Panc1 (cell line): ENCODE data around the gene CCDC15. TPM values are rescaled to one million over a fixed set of nuclear protein-coding genes. Genes with fewer than 3 reads are reported as not detected.

Source experiments
- ATAC-seq: fragments of 200-7000 bp; cut with Tn5 transposase; 2 replicates; pipeline ENCODE4 v1.9.1; 2020; ENCODE audit warnings: mild to moderate bottlenecking, moderate library complexity
- BruUV-seq: library from RNA; stranded (reverse); fragments of 400-500 nt; replicated peaks from 2 replicates; lab custom pipeline; 2021; lab: Mats Ljungman, UMichigan
- CTCF ChIA-PET: fragments of 300-600 bp; sonication (Branson Sonifier 250); formaldehyde crosslinking; loops from one replicate; lab custom pipeline; 2022; ENCODE audit warnings: antibody characterized with exemption; lab: Charles Lee
- POLR2A ChIA-PET: fragments of 300-600 bp; sonication (Branson Sonifier 250); formaldehyde crosslinking; loops from one replicate; lab custom pipeline; 2022; ENCODE audit warnings: antibody characterized with exemption; lab: Charles Lee
- DNase-seq: peaks from one replicate; pipeline ENCODE4 v3.0.0-alpha.2; 2010; ENCODE audit warnings: low read depth, low spot score
- H3K27ac ChIP-seq: 2 replicates; pipeline ENCODE4 v1.5.1; 2011; ENCODE audit warnings: mild to moderate bottlenecking, low read length, inconsistent platforms
- H3K27me3 ChIP-seq: fragments of 200-500 bp; sonication (Bioruptor generic); 2 replicates; pipeline ENCODE4 v1.6.0; 2014; ENCODE audit warnings: low read length, inconsistent platforms; ENCODE audit not compliant: control insufficient read depth, insufficient read depth
- H3K36me3 ChIP-seq: fragments of 200-500 bp; sonication (Bioruptor generic); 2 replicates; pipeline ENCODE4 v1.5.1; 2014; ENCODE audit warnings: inconsistent platforms, mild to moderate bottlenecking, low read length, moderate library complexity; ENCODE audit not compliant: control insufficient read depth, insufficient read depth
- H3K4me1 ChIP-seq: 2 replicates; pipeline ENCODE4 v1.5.1; 2011; ENCODE audit warnings: inconsistent platforms, mild to moderate bottlenecking, low read length, moderate library complexity; ENCODE audit not compliant: control insufficient read depth, insufficient read depth
- H3K4me3 ChIP-seq, 2 experiments: 2 replicates each; pipeline ENCODE4 v1.5.1; 2011 to 2012; ENCODE audit warnings: low read depth in 2 of 2, low read length in 2 of 2, mild to moderate bottlenecking in 2 of 2, inconsistent platforms in 1 of 2, moderate library complexity in 1 of 2
- H3K9me3 ChIP-seq: fragments of 200-500 bp; sonication (Bioruptor generic); 2 replicates; pipeline ENCODE4 v1.5.1; 2014; ENCODE audit warnings: low read depth, mild to moderate bottlenecking, inconsistent platforms, low read length, moderate library complexity; ENCODE audit not compliant: control insufficient read depth, insufficient read depth
- CTCF ChIP-seq: fragments of 450-650 bp; IDR thresholded peaks from 2 replicates; pipeline ENCODE4 v1.5.1; 2017; ENCODE audit warnings: mild to moderate bottlenecking
- POLR2AphosphoS5 ChIP-seq: IDR thresholded peaks from 2 replicates; pipeline ENCODE4 v1.6.1; 2012; ENCODE audit warnings: mild to moderate bottlenecking, low read depth, low read length, moderate library complexity
- REST ChIP-seq, 2 experiments: IDR thresholded peaks; 2 replicates each; pipeline ENCODE4 v1.6.1; 2011 to 2012; ENCODE audit warnings: low read depth in 2 of 2, control low read depth in 1 of 2, low read length in 1 of 2, mild to moderate bottlenecking in 1 of 2, moderate library complexity in 1 of 2; ENCODE audit not compliant: insufficient read depth in 1 of 2
- SIN3A ChIP-seq: IDR thresholded peaks from 2 replicates; pipeline ENCODE4 v1.6.1; 2012; ENCODE audit warnings: low read depth, mild to moderate bottlenecking, low read length, moderate library complexity, borderline replicate concordance; ENCODE audit not compliant: insufficient read depth
- TCF7L2 ChIP-seq: IDR thresholded peaks from 2 replicates; pipeline ENCODE4 v1.6.1; 2011; ENCODE audit warnings: mild to moderate bottlenecking, low read depth, low read length, inconsistent platforms
- in situ Hi-C: cut with HindIII; loops from 2 replicates; pipeline ENCODE4 v1.10.0; 2016; ENCODE audit warnings: low sequenced_read_pairs, low pct_unique_long_range_greater_than_20kb
- intact Hi-C: fragments of 100-400 bp; cut with micrococcal nuclease; formaldehyde crosslinking; loops from one replicate; pipeline ENCODE4 v1.10.0; 2022; ENCODE audit not compliant: unreplicated experiment
- total RNA-seq: library from RNA; stranded (reverse); gene quantifications from one replicate; pipeline ENCODE4 v1.2.1, GENCODE V29; 2021; ENCODE audit not compliant: unreplicated experiment

CCDC15 gene
- total RNA-seq, 1 experiment from 2014 or later: 2.8 TPM

GRCh38 chr11:124950601-124951330 lies 3.2 kb upstream of the CCDC15 start:
- no TSS peak for BruUV-seq
- in situ Hi-C loops: no loop called here
- intact Hi-C loops: no loop called here
- Histone ChIP-seq H3K9me3 (no peaks in the 10 kb centered on the region), H3K4me3 (no peak overlapping the region), H3K4me1 (peaks cover 5% of the 10 kb centered on the region; the same call in 1 of the 2 replicates), H3K27ac (no peak overlapping the region), H3K36me3 (no peaks in the 10 kb centered on the region; the same call in 1 of the 2 replicates), H3K27me3 (peaks cover 16% of the 10 kb centered on the region)
- ATAC-seq (no peak), DNase-seq (no peak)
- ChIA-PET POLR2A (no interaction called here), CTCF (no interaction called here)
- TF ChIP-seq SIN3A (no peak), CTCF (no peak), REST (IDR thresholded peaks at IDR 0.05; ENCODE audit: insufficient read depth in 1 of 2, low read depth in 2 of 2, low read length in 1 of 2) (no peak), POLR2AphosphoS5 (no peak), TCF7L2 (no peak)

GRCh38 chr11:124951341-124951740 lies 2.7 kb upstream of the CCDC15 start:
- no peak for TF ChIP-seq SIN3A
- TF ChIP-seq POLR2AphosphoS5: no peak
- no peak for TF ChIP-seq REST (IDR thresholded peaks at IDR 0.05; ENCODE audit: insufficient read depth in 1 of 2, low read depth in 2 of 2, low read length in 1 of 2)
- TF ChIP-seq CTCF: no peak
- no peak for TF ChIP-seq TCF7L2
- no peak for DNase-seq
- ChIA-PET POLR2A (no interaction called here), CTCF (no interaction called here)
- peaks cover 16% of the 10 kb centered on the region for H3K27me3 ChIP-seq
- H3K36me3 ChIP-seq: no peaks in the 10 kb centered on the region; the same call in 1 of the 2 replicates
- H3K9me3 ChIP-seq: no peaks in the 10 kb centered on the region
- intact Hi-C loops: no loop called here
- in situ Hi-C loops: no loop called here
- no peak for ATAC-seq
- no TSS peak for BruUV-seq
- H3K27ac ChIP-seq: no peak overlapping the region
- no peak overlapping the region for H3K4me3 ChIP-seq
- peaks cover 5% of the 10 kb centered on the region; the same call in 1 of the 2 replicates for H3K4me1 ChIP-seq
